ENCODE data around the gene PCARE.

DNA sequence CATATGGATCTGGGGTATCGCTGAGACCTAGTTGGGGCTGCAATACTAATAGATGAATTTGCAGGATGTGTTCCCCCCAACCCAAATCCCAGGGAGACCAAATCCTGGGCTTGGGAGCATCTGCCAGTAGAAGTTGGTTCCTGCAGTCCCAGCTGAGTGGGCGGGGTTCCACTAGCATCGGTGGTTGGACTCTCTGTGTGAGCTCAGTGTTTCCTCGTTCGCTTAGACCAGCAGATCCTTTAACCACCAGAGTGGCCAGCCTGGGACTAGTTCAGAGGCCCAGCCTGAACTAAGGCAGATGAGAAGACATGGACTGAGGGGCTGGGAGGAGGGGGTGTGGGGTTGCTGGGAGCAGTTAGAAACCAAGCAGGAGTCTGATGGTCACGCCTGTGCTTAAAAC is 40.7 kb downstream of the PCARE start:
- no peak for TF ChIP-seq RAD21 (conservative IDR thresholded peaks at IDR 0.05)
- no peak for TF ChIP-seq CTCF (IDR thresholded peaks at IDR 0.05; ENCODE audit: poor library complexity, severe bottlenecking)
- no peak for TF ChIP-seq REST (IDR thresholded peaks at IDR 0.05; ENCODE audit: borderline replicate concordance)
- no peak for TF ChIP-seq SMC3 (conservative IDR thresholded peaks at IDR 0.05; ENCODE audit: poor library complexity)

Measured in neural cell (in vitro differentiated cells).